DMS 273 (cell line): ENCODE data around the gene SCGN.

Experiments used
- DNase-seq: peaks from one replicate; lab custom pipeline; 2025; ENCODE audit not compliant: unreplicated experiment; lab: John Stamatoyannopoulos, UW

SCGN gene

GRCh38 chr6:25640446-25640845 is 11.6 kb upstream of the SCGN start:
- DNase-seq = no peak

- no peak for DNase-seq
Observed at GRCh38 chr6:25640891-25641290, 11.1 kb upstream of the SCGN start.

- no peak for DNase-seq
Observed at GRCh38 chr6:25641377-25641776, 10.6 kb upstream of the SCGN start.

GRCh38 chr6:25641940-25642666 is 9.9 kb upstream of the SCGN start:
- DNase-seq = no peak

GRCh38 chr6:25642667-25643328 is 9.2 kb upstream of the SCGN start:
- DNase-seq = no peak

- DNase-seq = no peak
Observed at GRCh38 chr6:25645916-25646315, 6.1 kb upstream of the SCGN start.

- no peak for DNase-seq
Observed at GRCh38 chr6:25649611-25650010, 2.4 kb upstream of the SCGN start.

- no peak for DNase-seq
Observed at GRCh38 chr6:25655723-25656122, 3.7 kb downstream of the SCGN start.

GRCh38 chr6:25659633-25660368 is 7.8 kb downstream of the SCGN start:
- no peak for DNase-seq

GRCh38 chr6:25660512-25660911 is 8.5 kb downstream of the SCGN start:
- no peak for DNase-seq

- no peak for DNase-seq
Observed at GRCh38 chr6:25661129-25661779, 9.2 kb downstream of the SCGN start.

GRCh38 chr6:25665455-25665854 is 13.4 kb downstream of the SCGN start:
- DNase-seq = no peak

GRCh38 chr6:25669413-25669812 is 17.4 kb downstream of the SCGN start:
- DNase-seq = no peak

GRCh38 chr6:25670208-25670607 is 18.2 kb downstream of the SCGN start:
- DNase-seq = no peak

GRCh38 chr6:25670793-25671513 is 18.9 kb downstream of the SCGN start:
- peak; percentile 7 for DNase-seq

GRCh38 chr6:25671652-25672051 is 19.6 kb downstream of the SCGN start:
- DNase-seq = no peak

GRCh38 chr6:25675167-25675566 is 23.2 kb downstream of the SCGN start:
- no peak for DNase-seq

GRCh38 chr6:25676775-25677174 is 24.8 kb downstream of the SCGN start:
- DNase-seq = no peak

- DNase-seq = no peak
Observed at GRCh38 chr6:25681848-25682247, 29.8 kb downstream of the SCGN start.

- no peak for DNase-seq
Observed at GRCh38 chr6:25682324-25682723, 30.3 kb downstream of the SCGN start.

- no peak for DNase-seq
Observed at GRCh38 chr6:25684565-25684964, 32.5 kb downstream of the SCGN start.
